Thoracic aorta (tissue), 2 donors: ENCODE data around the gene SLC18A3. TPM values are rescaled to one million over a fixed set of nuclear protein-coding genes. Genes with fewer than 3 reads are reported as not detected.

Experiments used
- ATAC-seq: fragments of 150-250 bp; one replicate; pipeline ENCODE4 v1.8.0; 2017; ENCODE audit warnings: low read depth; ENCODE audit not compliant: insufficient number of reproducible peaks, low FRiP score
- DNase-seq: peaks from one replicate; pipeline ENCODE4 v3.0.0-alpha.2; 2020; ENCODE audit warnings: low spot score
- H3K27ac ChIP-seq, 2 donors: fragments of 200-600 bp; sonication (generic); 1 replicate in 1 of 2; 2 replicates in 1 of 2; pipeline ENCODE4 v1.5.1; 2016; ENCODE audit warnings: mild to moderate bottlenecking in 2 of 2, moderate library complexity in 2 of 2
- H3K27me3 ChIP-seq: fragments of 200-600 bp; sonication (generic); replicated peaks from 2 replicates; pipeline ENCODE4 v1.6.0; 2016; ENCODE audit warnings: mild to moderate bottlenecking; ENCODE audit not compliant: insufficient read depth
- H3K36me3 ChIP-seq: fragments of 200-600 bp; sonication (generic); one replicate; pipeline ENCODE4 v1.5.1; 2016
- H3K4me1 ChIP-seq, 2 donors: fragments of 200-600 bp; sonication (generic); 1 replicate in 1 of 2; 2 replicates in 1 of 2; pipeline versions ENCODE4 v1.5.1 to v1.6.0; 2016; ENCODE audit warnings: low read depth in 2 of 2, mild to moderate bottlenecking in 1 of 2; ENCODE audit not compliant: control insufficient read depth in 1 of 2
- H3K4me3 ChIP-seq: fragments of 200-600 bp; sonication (generic); 2 replicates; pipeline ENCODE4 v1.5.1; 2016; ENCODE audit warnings: mild to moderate bottlenecking
- H3K9me3 ChIP-seq: fragments of 200-600 bp; sonication (generic); 2 replicates; pipeline ENCODE4 v1.5.1; 2016
- total RNA-seq, 2 donors: library from RNA; depleted of rRNA; stranded (reverse); fragments of >200 nt; gene quantifications; one replicate each; pipeline versions ENCODE4 v1.1.0 to v1.2.3, GENCODE V29; 2016
- TF ChIP-seq, protein P1 (sequence below): fragments of 200-600 bp; sonication (generic); IDR thresholded peaks from one replicate; pipeline ENCODE4 v1.5.1; 2019; ENCODE audit warnings: antibody characterized with exemption

Gene SLC18A3
- total RNA-seq, 2 donors from 2014 or later, result not detected

DNA sequence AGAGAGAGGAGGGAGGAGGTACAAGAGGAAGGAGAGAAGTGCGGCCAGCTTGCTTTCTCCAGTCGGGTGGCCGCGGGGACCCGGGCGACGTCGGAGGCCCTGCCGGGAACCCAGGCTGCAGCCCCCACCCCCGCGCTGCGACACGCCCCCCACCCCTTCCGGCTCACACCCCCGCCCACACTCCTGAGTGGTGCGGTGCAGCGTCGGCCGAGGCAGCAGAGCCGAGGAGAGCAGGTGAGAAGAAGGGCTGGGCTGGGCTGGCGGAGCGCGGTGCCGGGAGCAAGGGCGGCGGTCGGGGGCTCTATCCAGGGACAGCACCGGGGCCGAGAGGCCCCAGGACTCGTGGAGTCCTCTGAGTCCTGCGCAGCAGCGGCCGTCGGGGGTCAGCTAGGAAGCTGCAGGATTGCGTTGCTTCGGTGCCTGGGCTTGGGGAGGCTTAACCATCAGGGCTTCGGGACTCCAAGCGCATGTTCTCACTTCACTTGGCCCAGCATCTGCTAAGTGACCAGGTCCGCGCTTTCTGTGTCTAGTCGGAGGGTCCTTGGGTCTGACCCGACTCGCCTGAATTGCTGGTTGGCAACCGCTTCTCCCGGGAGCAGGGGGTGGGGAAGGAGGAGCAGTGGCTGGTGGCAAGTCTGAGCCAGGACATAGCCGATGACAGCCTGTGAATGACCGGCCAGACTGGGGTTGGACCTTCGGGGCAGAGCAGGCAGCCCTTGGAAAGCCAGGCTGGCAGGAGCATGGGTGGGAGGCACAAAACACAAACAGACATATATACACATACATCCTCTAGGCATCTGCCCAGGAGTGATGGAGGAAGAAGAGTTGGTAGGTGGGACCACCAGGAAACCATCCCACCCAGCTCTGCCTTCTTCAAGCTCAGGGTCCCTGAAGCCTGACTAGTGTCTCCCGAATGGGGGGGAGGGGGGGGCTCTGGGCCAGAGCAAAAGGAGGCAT is 4.4 kb downstream of the SLC18A3 start:
- TF ChIP-seq, protein P1, sequence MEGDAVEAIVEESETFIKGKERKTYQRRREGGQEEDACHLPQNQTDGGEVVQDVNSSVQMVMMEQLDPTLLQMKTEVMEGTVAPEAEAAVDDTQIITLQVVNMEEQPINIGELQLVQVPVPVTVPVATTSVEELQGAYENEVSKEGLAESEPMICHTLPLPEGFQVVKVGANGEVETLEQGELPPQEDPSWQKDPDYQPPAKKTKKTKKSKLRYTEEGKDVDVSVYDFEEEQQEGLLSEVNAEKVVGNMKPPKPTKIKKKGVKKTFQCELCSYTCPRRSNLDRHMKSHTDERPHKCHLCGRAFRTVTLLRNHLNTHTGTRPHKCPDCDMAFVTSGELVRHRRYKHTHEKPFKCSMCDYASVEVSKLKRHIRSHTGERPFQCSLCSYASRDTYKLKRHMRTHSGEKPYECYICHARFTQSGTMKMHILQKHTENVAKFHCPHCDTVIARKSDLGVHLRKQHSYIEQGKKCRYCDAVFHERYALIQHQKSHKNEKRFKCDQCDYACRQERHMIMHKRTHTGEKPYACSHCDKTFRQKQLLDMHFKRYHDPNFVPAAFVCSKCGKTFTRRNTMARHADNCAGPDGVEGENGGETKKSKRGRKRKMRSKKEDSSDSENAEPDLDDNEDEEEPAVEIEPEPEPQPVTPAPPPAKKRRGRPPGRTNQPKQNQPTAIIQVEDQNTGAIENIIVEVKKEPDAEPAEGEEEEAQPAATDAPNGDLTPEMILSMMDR, result no peak
- Histone ChIP-seq H3K27ac (no peak overlapping the region), H3K4me1 (peaks cover 9 to 26% of the 10 kb centered on the region in 2 donors), H3K27me3 (peaks cover 14% of the 10 kb centered on the region), H3K4me3 (no peak overlapping the region), H3K36me3 (no peaks in the 10 kb centered on the region), H3K9me3 (no peaks in the 10 kb centered on the region)
- ATAC-seq (no peak), DNase-seq (no peak)

DNA sequence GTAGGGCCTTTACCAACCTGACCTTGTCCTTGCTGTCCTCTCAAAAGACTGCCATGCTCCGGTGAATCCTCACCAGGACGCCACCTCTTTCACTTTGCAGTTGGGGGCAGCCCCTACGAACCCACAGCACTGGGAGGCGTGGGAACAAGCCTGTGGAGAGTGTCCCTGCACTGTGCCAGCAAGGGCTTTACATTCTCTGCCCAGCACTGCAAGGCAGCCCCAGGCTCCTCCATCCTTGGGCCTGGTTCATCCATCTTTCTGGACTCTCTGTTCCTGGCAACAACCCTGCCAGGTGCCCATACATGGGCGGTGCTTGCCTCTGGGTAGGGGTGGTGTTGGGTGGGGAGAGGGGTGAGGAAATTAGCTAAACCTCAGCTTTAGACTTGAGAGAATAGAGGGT is 5.1 kb downstream of the SLC18A3 start:
- H3K36me3 ChIP-seq, result no peaks in the 10 kb centered on the region
- DNase-seq (no peak), ATAC-seq (no peak)
- peaks cover 14% of the 10 kb centered on the region for H3K27me3 ChIP-seq
- H3K27ac ChIP-seq, result no peak overlapping the region
- TF ChIP-seq, protein P1, result no peak
- H3K9me3 ChIP-seq, result no peaks in the 10 kb centered on the region
- no peak overlapping the region for H3K4me3 ChIP-seq
- peaks cover 9 to 22% of the 10 kb centered on the region in 2 donors for H3K4me1 ChIP-seq

DNA sequence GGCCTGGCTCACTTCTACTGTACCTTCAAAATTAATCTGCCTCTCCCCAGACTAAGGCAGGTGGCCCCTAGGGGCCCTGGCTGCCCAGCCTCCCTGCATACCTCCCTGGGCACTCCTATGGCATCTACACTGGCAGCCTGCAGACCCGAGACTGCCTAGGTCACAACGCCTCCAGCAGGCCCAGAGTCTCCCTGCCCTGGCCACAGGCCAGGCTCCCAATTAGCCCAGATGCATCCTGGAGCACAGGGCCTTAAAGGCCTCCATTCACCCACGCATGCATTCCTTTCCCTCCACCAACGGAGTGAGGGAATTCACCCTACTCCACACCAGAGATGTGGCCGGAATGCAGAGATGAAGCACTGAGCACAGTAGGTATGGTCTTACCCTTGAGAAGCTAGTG is 5.6 kb downstream of the SLC18A3 start:
- Histone ChIP-seq H3K9me3 (no peaks in the 10 kb centered on the region), H3K4me3 (no peak overlapping the region), H3K36me3 (no peaks in the 10 kb centered on the region), H3K27ac (no peak overlapping the region), H3K4me1 (peaks cover 5 to 17% of the 10 kb centered on the region in 2 donors), H3K27me3 (peaks cover 12% of the 10 kb centered on the region)
- no peak for ATAC-seq
- no peak for DNase-seq
- TF ChIP-seq, protein P1, result no peak

DNA sequence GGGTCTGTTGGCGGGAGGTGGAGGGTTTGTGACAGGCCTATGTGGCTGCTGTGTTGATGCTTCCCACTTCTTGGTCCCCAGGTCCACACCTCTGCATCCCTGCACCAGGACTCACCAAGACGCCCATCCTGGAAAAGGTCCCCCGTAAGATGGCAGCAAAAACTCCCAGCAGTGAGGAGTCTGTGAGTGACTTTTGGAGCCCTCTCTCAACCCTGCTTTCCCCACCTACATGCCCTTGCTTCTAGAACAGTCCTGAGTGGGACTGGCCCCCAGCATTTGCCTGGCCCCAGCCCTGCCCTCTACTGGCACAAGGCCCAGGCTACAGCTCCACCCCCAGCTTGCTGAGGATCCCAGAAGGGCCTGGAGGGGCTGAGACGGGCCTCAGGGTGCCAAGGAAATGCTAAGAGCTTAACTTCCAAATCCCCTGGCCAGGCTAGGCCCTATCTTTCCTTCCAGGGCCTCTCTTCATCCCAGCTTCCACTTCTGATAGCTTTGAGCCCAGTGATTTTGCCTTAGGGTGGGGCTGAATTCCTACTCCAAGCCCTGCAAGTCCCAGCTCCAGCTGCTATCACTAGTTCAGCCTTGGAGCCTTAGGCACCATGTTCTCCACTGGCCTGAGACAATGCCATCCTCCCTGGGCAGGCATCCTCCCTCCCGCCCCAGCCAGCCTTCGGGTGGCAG is 6.5 kb downstream of the SLC18A3 start:
- no peak overlapping the region for H3K27ac ChIP-seq
- TF ChIP-seq, protein P1, result no peak
- no peak for ATAC-seq
- DNase-seq, result no peak
- no peaks in the 10 kb centered on the region for H3K9me3 ChIP-seq
- H3K4me3 ChIP-seq, result no peak overlapping the region
- no peaks in the 10 kb centered on the region for H3K36me3 ChIP-seq
- peaks cover 7% of the 10 kb centered on the region for H3K27me3 ChIP-seq
- H3K4me1 ChIP-seq, result peaks cover 0 to 8% of the 10 kb centered on the region in 2 donors
